ENCODE results near the gene ROCK2. TPM values are rescaled to one million over a fixed set of nuclear protein-coding genes. Genes with fewer than 3 reads are reported as not detected.
"Not testable (repeated sequence)": the region's sequence is repeated elsewhere in the genome, so short reads cannot be mapped to it uniquely, and the experiment has no call there.

The ROCK2 gene
- total and polyA plus RNA-seq, 3 donors from 2014 or later: 4.6 to 33.7 (median 31.3) TPM

DNA sequence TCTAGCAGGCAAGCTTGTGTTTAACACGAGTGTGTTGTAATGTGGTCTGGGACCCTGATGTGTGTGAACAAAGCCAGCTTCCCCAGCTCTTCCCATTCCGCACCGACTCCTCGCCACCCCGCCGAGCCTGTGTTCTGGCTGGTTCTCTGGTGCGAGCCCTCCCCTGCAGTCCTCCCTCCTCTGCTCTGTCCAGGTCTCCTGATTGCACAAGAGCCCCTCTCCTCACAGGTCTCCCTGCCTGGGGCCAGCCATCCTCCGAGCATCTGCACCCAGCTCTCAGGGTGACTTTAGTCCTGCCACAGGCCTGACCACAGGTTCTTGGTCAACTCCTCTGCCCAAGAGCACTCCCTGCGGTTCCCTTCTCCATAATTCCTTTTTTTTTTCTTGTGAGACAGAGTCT is 175.9 kb downstream of the ROCK2 start:
- no peaks in the 10 kb centered on the region for H3K4me1 ChIP-seq
- no peak for DNase-seq
- H3K36me3 ChIP-seq (ENCODE audit: low read depth, missing control alignments): no peaks in the 10 kb centered on the region
- intact Hi-C loops (cut with DNase I; ENCODE audit: low total_unique reads): no loop called here
- H3K27ac ChIP-seq: no peak overlapping the region
- no peak overlapping the region for H3K4me3 ChIP-seq
- no peaks in the 10 kb centered on the region for H3K27me3 ChIP-seq
- TF ChIP-seq, protein P1, sequence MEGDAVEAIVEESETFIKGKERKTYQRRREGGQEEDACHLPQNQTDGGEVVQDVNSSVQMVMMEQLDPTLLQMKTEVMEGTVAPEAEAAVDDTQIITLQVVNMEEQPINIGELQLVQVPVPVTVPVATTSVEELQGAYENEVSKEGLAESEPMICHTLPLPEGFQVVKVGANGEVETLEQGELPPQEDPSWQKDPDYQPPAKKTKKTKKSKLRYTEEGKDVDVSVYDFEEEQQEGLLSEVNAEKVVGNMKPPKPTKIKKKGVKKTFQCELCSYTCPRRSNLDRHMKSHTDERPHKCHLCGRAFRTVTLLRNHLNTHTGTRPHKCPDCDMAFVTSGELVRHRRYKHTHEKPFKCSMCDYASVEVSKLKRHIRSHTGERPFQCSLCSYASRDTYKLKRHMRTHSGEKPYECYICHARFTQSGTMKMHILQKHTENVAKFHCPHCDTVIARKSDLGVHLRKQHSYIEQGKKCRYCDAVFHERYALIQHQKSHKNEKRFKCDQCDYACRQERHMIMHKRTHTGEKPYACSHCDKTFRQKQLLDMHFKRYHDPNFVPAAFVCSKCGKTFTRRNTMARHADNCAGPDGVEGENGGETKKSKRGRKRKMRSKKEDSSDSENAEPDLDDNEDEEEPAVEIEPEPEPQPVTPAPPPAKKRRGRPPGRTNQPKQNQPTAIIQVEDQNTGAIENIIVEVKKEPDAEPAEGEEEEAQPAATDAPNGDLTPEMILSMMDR (IDR thresholded peaks at IDR 0.05): no peak
- TF ChIP-seq POLR2A (IDR thresholded peaks at IDR 0.05): no peak
- no peaks in the 10 kb centered on the region for H3K9me3 ChIP-seq
- WGBS, 2 donors: 89 to 90% methylated on average over 9 of the region's 9 CpGs

DNA sequence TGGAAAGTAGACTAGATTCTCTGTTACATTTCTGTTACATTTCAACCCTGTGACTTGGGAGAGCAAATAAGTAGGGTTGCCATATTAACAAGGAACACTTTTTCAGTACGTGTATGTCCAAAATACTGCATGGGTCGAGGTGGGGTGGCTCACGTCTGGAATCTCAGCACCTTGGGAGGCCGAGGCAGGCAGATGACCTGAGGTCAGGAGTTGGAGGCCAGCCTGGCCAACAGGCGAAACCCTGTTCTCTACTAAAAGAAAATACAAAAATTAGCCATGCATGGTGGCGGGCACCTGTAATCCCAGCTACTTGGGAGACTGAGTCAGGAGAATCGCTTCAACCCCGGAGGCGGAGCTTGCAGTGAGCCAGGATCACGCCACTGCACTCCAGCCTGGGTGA is 178.0 kb downstream of the ROCK2 start:
- Histone ChIP-seq H3K27ac (no peak overlapping the region), H3K4me3 (no peak overlapping the region), H3K27me3 (no peaks in the 10 kb centered on the region), H3K4me1 (no peaks in the 10 kb centered on the region), H3K9me3 (no peaks in the 10 kb centered on the region), H3K36me3 (ENCODE audit: low read depth, missing control alignments) (no peaks in the 10 kb centered on the region)
- DNase-seq: no peak
- intact Hi-C loops (cut with DNase I; ENCODE audit: low total_unique reads): no loop called here
- TF ChIP-seq POLR2A (IDR thresholded peaks at IDR 0.05): no peak
- TF ChIP-seq, protein P1 (IDR thresholded peaks at IDR 0.05): no peak
- 87 to 88% methylated on average over 10 of the region's 10 CpGs for WGBS, 2 donors

DNA sequence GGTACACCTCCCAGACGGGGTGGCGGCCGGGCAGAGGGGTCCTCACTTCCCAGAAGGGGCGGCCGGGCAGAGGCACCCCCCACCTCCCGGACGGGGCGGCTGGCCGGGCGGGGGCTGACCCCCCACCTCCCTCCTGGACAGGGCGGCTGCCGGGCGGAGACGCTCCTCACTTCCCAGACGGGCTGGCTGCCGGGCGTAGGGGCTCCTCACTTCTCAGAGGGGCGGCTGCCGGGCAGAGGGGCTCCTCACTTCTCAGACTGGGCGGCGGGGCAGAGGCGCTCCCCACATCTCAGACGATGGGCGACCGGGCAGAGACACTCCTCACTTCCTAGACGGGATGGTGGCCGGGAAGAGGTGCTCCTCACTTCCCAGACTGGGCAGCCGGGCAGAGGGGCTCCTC is 179.4 kb downstream of the ROCK2 start:
- 95 to 97% methylated on average over 10 to 27 of the region's 28 CpGs for WGBS, 2 donors
- DNase-seq, H3K27me3 ChIP-seq: not testable (repeated sequence)

DNA sequence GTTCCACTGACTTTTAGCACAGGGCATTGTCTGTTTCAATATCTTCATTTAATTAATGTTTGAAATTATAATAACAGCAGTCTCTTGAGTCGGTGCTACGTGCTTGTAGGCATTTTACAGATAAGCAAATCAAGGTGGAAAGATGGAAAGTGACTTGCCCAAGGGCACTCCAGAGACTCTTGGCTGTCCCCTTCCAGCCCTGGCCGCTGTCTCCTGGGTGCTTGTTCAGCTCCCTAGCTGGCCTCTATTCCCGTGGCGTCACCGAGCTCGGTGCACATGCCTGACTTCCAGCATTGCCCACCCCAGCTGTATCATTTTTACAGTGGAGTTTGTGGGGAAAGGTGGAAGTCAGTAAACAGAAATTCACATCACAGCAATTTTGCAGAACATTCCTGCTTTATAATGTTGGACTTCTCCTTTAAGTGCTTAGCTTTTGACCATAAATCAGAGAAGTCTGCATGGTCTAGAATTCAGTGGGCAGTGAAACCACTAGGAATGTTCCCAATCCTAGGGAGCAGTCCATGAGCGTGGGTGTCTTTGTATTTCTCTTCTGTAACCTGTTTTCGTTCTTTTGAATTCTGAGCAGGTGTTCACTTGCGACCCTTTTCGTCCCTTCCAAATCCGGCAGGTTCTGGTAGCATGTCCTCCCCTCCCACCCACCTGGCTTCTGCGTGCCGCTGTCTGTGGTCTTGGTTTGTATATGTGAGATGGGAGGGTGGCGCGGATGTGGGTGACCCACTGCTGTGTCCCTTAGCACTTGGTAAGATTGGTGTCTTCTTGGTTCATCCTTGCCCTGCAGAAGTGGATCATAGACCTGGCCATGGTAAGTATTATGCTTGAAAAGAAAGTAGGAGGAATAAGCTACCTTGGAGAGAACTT is 180.8 kb downstream of the ROCK2 start:
- intact Hi-C loops (cut with DNase I; ENCODE audit: low total_unique reads): no loop called here
- TF ChIP-seq, protein P1 (IDR thresholded peaks at IDR 0.05): no peak
- TF ChIP-seq POLR2A (IDR thresholded peaks at IDR 0.05): no peak
- Histone ChIP-seq H3K4me1 (no peaks in the 10 kb centered on the region), H3K4me3 (no peak overlapping the region), H3K27me3 (no peaks in the 10 kb centered on the region), H3K36me3 (ENCODE audit: low read depth, missing control alignments) (no peaks in the 10 kb centered on the region), H3K9me3 (no peaks in the 10 kb centered on the region), H3K27ac (no peak overlapping the region)
- DNase-seq: no peak
- WGBS, 2 donors: 90 to 91% methylated on average over 16 of the region's 16 CpGs

More for the DNA sequence above, 179.4 kb downstream of the ROCK2 start:
- H3K4me1 ChIP-seq; H3K4me3 ChIP-seq; intact Hi-C loops (cut with DNase I; ENCODE audit: low total_unique reads); H3K9me3 ChIP-seq; H3K36me3 ChIP-seq (ENCODE audit: low read depth, missing control alignments); H3K27ac ChIP-seq: not testable (repeated sequence)

DNA sequence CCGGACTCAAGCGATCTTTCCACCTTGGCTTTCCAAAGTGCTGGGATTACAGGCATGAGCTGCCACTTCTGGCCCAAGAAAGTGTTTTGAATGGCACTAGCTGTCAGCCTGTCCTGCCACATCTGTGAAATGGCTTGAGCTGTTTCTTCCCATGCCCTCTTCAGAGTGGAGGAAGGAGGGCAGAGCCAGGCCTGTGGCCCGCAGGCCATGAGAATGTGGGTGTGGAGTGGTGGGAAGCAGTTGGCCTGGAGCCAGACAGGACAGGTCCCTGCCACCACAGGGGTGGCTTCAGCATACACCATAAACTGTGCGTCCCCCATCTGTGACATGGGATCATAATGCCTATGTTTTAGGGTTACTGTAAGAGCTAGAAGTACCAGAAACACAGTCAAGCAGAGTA is 182.7 kb downstream of the ROCK2 start:
- no peak for DNase-seq
- H3K4me1 ChIP-seq: no peaks in the 10 kb centered on the region
- WGBS, 2 donors: 95 to 100% methylated on average over 2 to 4 of the region's 4 CpGs
- H3K27me3 ChIP-seq: no peaks in the 10 kb centered on the region
- no peaks in the 10 kb centered on the region for H3K9me3 ChIP-seq
- intact Hi-C loops (cut with DNase I; ENCODE audit: low total_unique reads): no loop called here
- TF ChIP-seq, protein P1 (IDR thresholded peaks at IDR 0.05): no peak
- no peak for TF ChIP-seq POLR2A (IDR thresholded peaks at IDR 0.05)
- H3K4me3 ChIP-seq: no peak overlapping the region
- no peaks in the 10 kb centered on the region for H3K36me3 ChIP-seq (ENCODE audit: low read depth, missing control alignments)
- no peak overlapping the region for H3K27ac ChIP-seq
